RWPE2 (cell line): Measurements from ENCODE around the gene WDR4.

Experiments
- ATAC-seq: fragments of 200-7000 bp; cut with Tn5 transposase; 3 replicates; pipeline ENCODE4 v1.9.1; 2021; ENCODE audit warnings: low read depth
- DNase-seq: peaks from one replicate; pipeline ENCODE4 v3.0.0-alpha.2; 2020; ENCODE audit warnings: low spot score
- H3K27ac ChIP-seq: fragments of 450-650 bp; 2 replicates; pipeline ENCODE4 v1.5.1; 2017; ENCODE audit warnings: mild to moderate bottlenecking; ENCODE audit not compliant: poor library complexity, severe bottlenecking
- H3K27me3 ChIP-seq: fragments of 250-450 bp; sonication (Bioruptor Pico); 2 replicates; pipeline ENCODE4 v1.5.1; 2021; ENCODE audit warnings: mild to moderate bottlenecking, moderate library complexity; ENCODE audit not compliant: insufficient read depth, poor library complexity, severe bottlenecking
- H3K36me3 ChIP-seq: fragments of 250-450 bp; sonication (Bioruptor Pico); 2 replicates; pipeline ENCODE4 v1.5.1; 2020; ENCODE audit warnings: low read depth, mild to moderate bottlenecking, moderate library complexity
- H3K4me1 ChIP-seq: fragments of 250-450 bp; sonication (Bioruptor Pico); 2 replicates; pipeline ENCODE4 v1.5.1; 2021; ENCODE audit warnings: mild to moderate bottlenecking, moderate library complexity; ENCODE audit not compliant: insufficient read depth, poor library complexity, severe bottlenecking
- H3K4me3 ChIP-seq: fragments of 250-450 bp; sonication (Bioruptor Pico); 2 replicates; pipeline ENCODE4 v1.5.1; 2021; ENCODE audit warnings: mild to moderate bottlenecking, moderate library complexity; ENCODE audit not compliant: severe bottlenecking
- H3K9me3 ChIP-seq: fragments of 250-450 bp; sonication (Bioruptor Pico); 2 replicates; pipeline ENCODE4 v1.5.1; 2021; ENCODE audit warnings: mild to moderate bottlenecking, moderate library complexity; ENCODE audit not compliant: severe bottlenecking
- CTCF ChIP-seq: fragments of 450-650 bp; IDR thresholded peaks from one replicate; pipeline ENCODE4 v1.5.1; 2017; ENCODE audit warnings: mild to moderate bottlenecking, moderate library complexity; ENCODE audit not compliant: poor library complexity, severe bottlenecking

Gene WDR4

GRCh38 chr21:42830456-42831455, 48.6 kb downstream of the WDR4 start:
- Histone ChIP-seq H3K27me3 (peaks cover 2% of the 10 kb centered on the region), H3K9me3 (no peaks in the 10 kb centered on the region), H3K27ac (no peak overlapping the region), H3K4me3 (no peak overlapping the region), H3K4me1 (no peaks in the 10 kb centered on the region), H3K36me3 (no peaks in the 10 kb centered on the region)
- ATAC-seq (no peak), DNase-seq (no peak)
- no peak for TF ChIP-seq CTCF

GRCh38 chr21:42829954-42830353, 49.4 kb downstream of the WDR4 start:
- DNase-seq (no peak), ATAC-seq (no peak)
- TF ChIP-seq CTCF, result no peak
- H3K9me3 ChIP-seq, result no peaks in the 10 kb centered on the region
- H3K27ac ChIP-seq, result no peak overlapping the region
- no peak overlapping the region for H3K4me3 ChIP-seq
- H3K27me3 ChIP-seq, result peaks cover 7% of the 10 kb centered on the region
- no peaks in the 10 kb centered on the region for H3K4me1 ChIP-seq
- H3K36me3 ChIP-seq, result no peaks in the 10 kb centered on the region

GRCh38 chr21:42829417-42829816, 49.9 kb downstream of the WDR4 start:
- H3K9me3 ChIP-seq, result no peaks in the 10 kb centered on the region
- no peak overlapping the region for H3K27ac ChIP-seq
- no peaks in the 10 kb centered on the region for H3K4me1 ChIP-seq
- no peaks in the 10 kb centered on the region for H3K36me3 ChIP-seq
- no peak for TF ChIP-seq CTCF
- H3K27me3 ChIP-seq, result peaks cover 7% of the 10 kb centered on the region
- DNase-seq (no peak), ATAC-seq (no peak)
- no peak overlapping the region for H3K4me3 ChIP-seq

- Histone ChIP-seq H3K4me1 (no peaks in the 10 kb centered on the region), H3K4me3 (no peak overlapping the region), H3K27me3 (peaks cover 10% of the 10 kb centered on the region), H3K9me3 (no peaks in the 10 kb centered on the region), H3K36me3 (no peaks in the 10 kb centered on the region), H3K27ac (no peak overlapping the region)
- DNase-seq, result no peak
- no peak for ATAC-seq
- no peak for TF ChIP-seq CTCF
These were observed 51.8 kb downstream of the WDR4 start for GRCh38 chr21:42827588-42827987.
